OCI-LY1 (cell line): ENCODE measurements around the gene CENPU.
"Not testable (repeated sequence)": the region's sequence is repeated elsewhere in the genome, so short reads cannot be mapped to it uniquely, and the experiment has no call there.

ENCODE experiments used
- H2AFZ ChIP-seq: fragments of 200-600 bp; sonication (generic), shearing (Covaris generic); 2 replicates; pipeline ENCODE4 v1.6.0; 2014; ENCODE audit warnings: antibody characterized with exemption, mild to moderate bottlenecking, low read length
- H3F3A ChIP-seq: fragments of 200-600 bp; sonication (generic), shearing (Covaris generic); 2 replicates; pipeline ENCODE4 v1.6.0; 2014; ENCODE audit warnings: mild to moderate bottlenecking, antibody characterized with exemption, low read length, moderate library complexity; ENCODE audit not compliant: insufficient read depth
- H3K27ac ChIP-seq: fragments of 200-600 bp; sonication (generic); 2 replicates; pipeline ENCODE4 v1.5.1; 2014; ENCODE audit warnings: low read length, mixed run types, mild to moderate bottlenecking, low read depth; ENCODE audit not compliant: poor library complexity, severe bottlenecking
- H3K27me3 ChIP-seq: fragments of 200-600 bp; sonication (generic); 2 replicates; pipeline ENCODE4 v1.6.0; 2014; ENCODE audit warnings: antibody characterized with exemption, mild to moderate bottlenecking, low read length, moderate library complexity; ENCODE audit not compliant: insufficient read depth
- H3K36me3 ChIP-seq: fragments of 200-600 bp; sonication (generic); 2 replicates; pipeline ENCODE4 v1.6.1; 2014; ENCODE audit warnings: mild to moderate bottlenecking, antibody characterized with exemption, low read length, moderate library complexity, mixed read lengths; ENCODE audit not compliant: insufficient read depth
- H3K4me1 ChIP-seq: fragments of 200-600 bp; sonication (generic); 2 replicates; pipeline ENCODE4 v1.5.1; 2014; ENCODE audit warnings: mild to moderate bottlenecking, low read length, moderate library complexity; ENCODE audit not compliant: insufficient read depth, severe bottlenecking
- H3K4me2 ChIP-seq: fragments of 200-600 bp; sonication (generic), shearing (Covaris generic); 2 replicates; pipeline ENCODE4 v1.6.1; 2014; ENCODE audit warnings: low read length
- H3K4me3 ChIP-seq: fragments of 200-600 bp; sonication (generic); 2 replicates; pipeline ENCODE4 v1.5.1; 2014; ENCODE audit warnings: low read length, low read depth, mild to moderate bottlenecking, mixed read lengths; ENCODE audit not compliant: poor library complexity, severe bottlenecking
- H3K79me2 ChIP-seq: fragments of 200-600 bp; shearing (Covaris generic); 2 replicates; pipeline ENCODE4 v1.6.1; 2016; ENCODE audit warnings: mixed run types, low read length, mixed read lengths; ENCODE audit not compliant: insufficient read depth
- H3K9ac ChIP-seq: fragments of 200-600 bp; sonication (generic), shearing (Covaris generic); 2 replicates; pipeline ENCODE4 v1.6.1; 2014; ENCODE audit warnings: mild to moderate bottlenecking, low read length, mixed read lengths
- H3K9me2 ChIP-seq: fragments of 200-600 bp; sonication (generic), shearing (Covaris generic); 2 replicates; pipeline ENCODE4 v1.6.1; 2014; ENCODE audit warnings: low read depth, mild to moderate bottlenecking, low read length, mixed read lengths
- H3K9me3 ChIP-seq: fragments of 200-600 bp; shearing (Covaris generic); 2 replicates; pipeline ENCODE4 v1.6.1; 2014; ENCODE audit warnings: low read length, mixed read lengths
- H4K20me1 ChIP-seq: fragments of 200-600 bp; sonication (generic), shearing (Covaris generic); 2 replicates; pipeline ENCODE4 v1.6.0; 2016; ENCODE audit warnings: mild to moderate bottlenecking, low read length; ENCODE audit not compliant: insufficient read depth
- CTCF ChIP-seq: fragments of 200-600 bp; sonication (generic), shearing (Covaris generic); IDR thresholded peaks from 2 replicates; pipeline ENCODE4 v1.5.1; 2017; ENCODE audit warnings: mild to moderate bottlenecking, antibody characterized with exemption, low read length, moderate library complexity, mixed read lengths
- EZH2 ChIP-seq: fragments of 200-600 bp; sonication (generic), shearing (Covaris generic); IDR thresholded peaks from 2 replicates; pipeline ENCODE4 v1.8.0; 2017; ENCODE audit warnings: borderline replicate concordance, mixed run types, mild to moderate bottlenecking, antibody characterized with exemption, low read length, moderate library complexity, mixed read lengths

The CENPU gene

GRCh38 chr4:184744236-184744635 is 10.3 kb upstream of the CENPU start:
- H3K36me3 ChIP-seq = no peaks in the 10 kb centered on the region

GRCh38 chr4:184743650-184744049 is 9.8 kb upstream of the CENPU start:
- no peak overlapping the region for H3K4me2 ChIP-seq
- no peaks in the 10 kb centered on the region for H3K27me3 ChIP-seq
- no peak overlapping the region for H2AFZ ChIP-seq
- no peak overlapping the region for H3K9ac ChIP-seq
- no peaks in the 10 kb centered on the region for H3K36me3 ChIP-seq
- no peaks in the 10 kb centered on the region for H3K9me2 ChIP-seq
- no peaks in the 10 kb centered on the region for H4K20me1 ChIP-seq
- no peaks in the 10 kb centered on the region for H3F3A ChIP-seq
- no peaks in the 10 kb centered on the region for H3K79me2 ChIP-seq
- peaks cover 11% of the 10 kb centered on the region for H3K4me1 ChIP-seq
- no peak overlapping the region for H3K27ac ChIP-seq
- no peak overlapping the region for H3K4me3 ChIP-seq
- TF ChIP-seq CTCF (no peak), EZH2 (no peak)
- H3K9me3 ChIP-seq = no peaks in the 10 kb centered on the region

More at GRCh38 chr4:184744236-184744635, 10.3 kb upstream of the CENPU start:
- H4K20me1 ChIP-seq = no peaks in the 10 kb centered on the region
- no peak overlapping the region for H3K27ac ChIP-seq
- no peaks in the 10 kb centered on the region for H3K27me3 ChIP-seq
- no peaks in the 10 kb centered on the region for H3K9me2 ChIP-seq
- TF ChIP-seq CTCF = no peak
- no peak for TF ChIP-seq EZH2
- no peak overlapping the region for H3K4me3 ChIP-seq
- H3K9ac ChIP-seq = no peak overlapping the region
- H2AFZ ChIP-seq = no peak overlapping the region
- no peak overlapping the region for H3K4me2 ChIP-seq
- no peaks in the 10 kb centered on the region for H3K9me3 ChIP-seq
- peaks cover 11% of the 10 kb centered on the region for H3K4me1 ChIP-seq
- no peaks in the 10 kb centered on the region for H3F3A ChIP-seq
- H3K79me2 ChIP-seq = no peaks in the 10 kb centered on the region

- not testable (repeated sequence) for H4K20me1 ChIP-seq, H3K36me3 ChIP-seq, H3K4me2 ChIP-seq, H3K27me3 ChIP-seq, H3K4me1 ChIP-seq, H3K9me2 ChIP-seq, H3K9me3 ChIP-seq, H3K9ac ChIP-seq, H3F3A ChIP-seq, H3K4me3 ChIP-seq, H3K79me2 ChIP-seq, H2AFZ ChIP-seq, H3K27ac ChIP-seq
These were observed 7.8 kb upstream of the CENPU start for GRCh38 chr4:184741651-184742050.

- Histone ChIP-seq H3F3A (no peaks in the 10 kb centered on the region), H3K36me3 (no peaks in the 10 kb centered on the region), H3K4me2 (no peak overlapping the region), H3K4me3 (no peak overlapping the region), H3K9me2 (no peaks in the 10 kb centered on the region), H3K79me2 (no peaks in the 10 kb centered on the region), H3K27me3 (no peaks in the 10 kb centered on the region), H3K9me3 (no peaks in the 10 kb centered on the region), H3K4me1 (peaks cover 2% of the 10 kb centered on the region), H4K20me1 (no peaks in the 10 kb centered on the region), H3K27ac (no peak overlapping the region), H3K9ac (no peak overlapping the region), H2AFZ (no peak overlapping the region)
- TF ChIP-seq EZH2 (no peak), CTCF (no peak)
These were observed 7.1 kb upstream of the CENPU start for GRCh38 chr4:184740980-184741391.

GRCh38 chr4:184739575-184739974 is 5.7 kb upstream of the CENPU start:
- not testable (repeated sequence) for H3K9me3 ChIP-seq, H2AFZ ChIP-seq, H3K36me3 ChIP-seq, H3K4me2 ChIP-seq, H3K4me1 ChIP-seq, H3K4me3 ChIP-seq, H3K27ac ChIP-seq, H3F3A ChIP-seq, H3K9me2 ChIP-seq, H3K79me2 ChIP-seq, H3K27me3 ChIP-seq, H4K20me1 ChIP-seq, H3K9ac ChIP-seq
